Stimulated activated effector memory CD8-positive, alpha-beta T cell treated with anti-CD3 and anti-CD28 coated beads, Interleukin-12 subunit alpha, Interleukin-12 subunit beta, amount 100 ng/mL, for 72 hours (primary cell): Measurements from ENCODE around the gene PLEKHB2.

ENCODE experiments used
- ATAC-seq: fragments of 150-1000 bp; cut with Tn5 transposase; 2 replicates; pipeline ENCODE4 v1.10.0; 2021
- DNase-seq, 2 donors: peaks; one replicate each; pipeline ENCODE4 v3.0.0; 2021 to 2022; ENCODE audit warnings: low spot score in 2 of 2
- H3K27ac Mint-ChIP-seq: one replicate; pipeline ENCODE4 v1.8.0; 2022; ENCODE audit warnings: mild to moderate bottlenecking, mixed read lengths
- H3K36me3 Mint-ChIP-seq: one replicate; pipeline ENCODE4 v1.8.0; 2022; ENCODE audit warnings: mild to moderate bottlenecking, mixed read lengths
- H3K4me1 Mint-ChIP-seq: one replicate; pipeline ENCODE4 v1.8.0; 2022; ENCODE audit warnings: mixed read lengths
- H3K4me3 Mint-ChIP-seq: one replicate; pipeline ENCODE4 v1.8.0; 2022; ENCODE audit warnings: mild to moderate bottlenecking, mixed read lengths
- H3K9me3 Mint-ChIP-seq: one replicate; pipeline ENCODE4 v1.8.0; 2022; ENCODE audit warnings: mixed read lengths

Gene PLEKHB2

GRCh38 chr2:131115752-131116151, 10.6 kb downstream of the PLEKHB2 start:
- peaks cover 61% of the 10 kb centered on the region for H3K36me3 Mint-ChIP-seq
- no peak overlapping the region for H3K4me3 Mint-ChIP-seq
- ATAC-seq (no peak), DNase-seq (no peak)
- H3K4me1 Mint-ChIP-seq = peaks cover 68% of the 10 kb centered on the region
- peaks cover 3% of the 10 kb centered on the region for H3K9me3 Mint-ChIP-seq
- no peak overlapping the region for H3K27ac Mint-ChIP-seq

DNA sequence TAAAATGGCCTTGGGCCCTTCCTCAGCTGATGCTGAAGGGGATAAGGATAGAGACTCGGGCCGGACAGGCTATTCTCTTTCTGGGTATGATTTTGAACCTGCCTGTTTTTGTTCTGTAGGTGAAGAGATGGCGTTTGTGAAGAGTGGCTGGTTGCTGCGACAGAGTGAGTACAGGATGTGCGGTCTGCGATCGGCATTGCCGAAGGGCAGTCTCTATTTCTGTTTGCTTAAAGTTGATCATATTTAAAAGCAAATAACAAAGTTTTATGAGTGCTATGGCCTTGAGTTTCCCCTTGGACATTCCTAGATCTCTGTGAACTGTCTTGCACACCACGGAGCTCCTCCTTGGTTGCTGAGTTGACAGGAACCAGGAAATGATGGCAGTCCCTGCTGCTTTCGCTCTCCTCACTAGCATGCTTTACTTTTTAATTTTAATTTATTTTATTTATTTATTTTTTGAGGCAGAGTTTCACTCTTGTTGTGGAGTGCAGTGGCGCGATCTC, 15.7 kb downstream of the PLEKHB2 start:
- peaks cover 19% of the 10 kb centered on the region for H3K4me1 Mint-ChIP-seq
- H3K36me3 Mint-ChIP-seq = peaks cover 74% of the 10 kb centered on the region
- no peak overlapping the region for H3K27ac Mint-ChIP-seq
- no peak for ATAC-seq
- H3K9me3 Mint-ChIP-seq = no peaks in the 10 kb centered on the region
- no peak overlapping the region for H3K4me3 Mint-ChIP-seq
- no peak for DNase-seq

GRCh38 chr2:131121464-131121863, 16.3 kb downstream of the PLEKHB2 start:
- Mint-ChIP-seq H3K27ac (no peak overlapping the region), H3K9me3 (no peaks in the 10 kb centered on the region), H3K4me3 (no peak overlapping the region), H3K36me3 (peaks cover 74% of the 10 kb centered on the region), H3K4me1 (peaks cover 17% of the 10 kb centered on the region)
- DNase-seq (no peak), ATAC-seq (no peak)

GRCh38 chr2:131122496-131122895, 17.4 kb downstream of the PLEKHB2 start:
- H3K4me1 Mint-ChIP-seq = peaks cover 15% of the 10 kb centered on the region
- ATAC-seq = no peak
- H3K36me3 Mint-ChIP-seq = peaks cover 78% of the 10 kb centered on the region
- no peak overlapping the region for H3K4me3 Mint-ChIP-seq
- H3K9me3 Mint-ChIP-seq = no peaks in the 10 kb centered on the region
- no peak for DNase-seq
- no peak overlapping the region for H3K27ac Mint-ChIP-seq

DNA sequence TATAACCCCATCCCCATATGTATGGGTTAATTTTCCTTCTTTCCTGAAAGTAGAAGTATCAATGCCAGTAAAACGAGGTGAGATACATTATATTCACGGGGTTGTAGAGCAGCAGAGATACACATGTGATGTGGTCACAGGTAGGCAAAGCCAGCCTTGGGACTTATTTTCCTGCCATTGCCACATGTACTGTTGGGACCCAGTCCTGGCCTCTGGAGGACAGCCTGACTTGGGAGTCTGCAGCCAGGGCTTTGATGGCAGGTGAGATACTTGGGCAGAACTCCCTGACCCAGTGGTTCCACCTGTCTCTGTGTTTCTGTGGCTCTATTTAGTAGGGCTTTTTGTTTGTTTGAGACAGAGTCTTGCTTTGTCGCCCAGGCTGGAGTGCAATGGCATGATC, 18.1 kb downstream of the PLEKHB2 start:
- Mint-ChIP-seq H3K9me3 (no peaks in the 10 kb centered on the region), H3K27ac (no peak overlapping the region), H3K36me3 (peaks cover 85% of the 10 kb centered on the region), H3K4me1 (peaks cover 8% of the 10 kb centered on the region), H3K4me3 (no peak overlapping the region)
- DNase-seq (no peak), ATAC-seq (no peak)

DNA sequence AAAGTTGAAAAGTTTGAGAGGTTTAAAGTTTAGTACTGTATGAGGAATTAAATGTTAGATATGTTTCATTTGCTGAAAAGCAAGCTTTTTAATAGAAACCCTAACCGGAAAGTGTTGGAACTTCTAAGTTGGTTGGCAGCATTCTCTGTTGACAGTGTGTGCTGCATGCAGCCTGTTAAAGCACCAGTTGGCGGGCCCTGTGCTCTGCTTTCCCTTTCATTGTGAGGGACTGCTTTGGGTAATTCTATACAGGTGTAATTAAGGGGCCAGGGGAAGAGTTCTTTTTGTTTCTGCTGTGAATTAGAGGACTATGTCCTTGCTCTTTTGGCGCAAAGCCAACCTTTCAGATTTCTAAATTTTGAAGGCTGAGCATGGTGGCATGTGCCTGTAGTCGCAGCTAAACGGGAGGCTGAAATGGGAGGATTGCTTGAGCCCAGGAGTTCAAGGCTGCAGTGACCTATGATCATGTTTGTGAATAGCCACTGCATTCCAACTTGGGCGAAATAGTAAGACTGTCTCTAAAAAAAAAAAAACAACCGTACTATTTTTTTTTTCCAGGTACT, 20.1 kb downstream of the PLEKHB2 start:
- peak overlapping the region; percentile 50 for H3K27ac Mint-ChIP-seq
- H3K4me1 Mint-ChIP-seq = peaks cover 5% of the 10 kb centered on the region
- no peaks in the 10 kb centered on the region for H3K9me3 Mint-ChIP-seq
- ATAC-seq (no peak), DNase-seq (no peak)
- peaks cover 94% of the 10 kb centered on the region for H3K36me3 Mint-ChIP-seq
- H3K4me3 Mint-ChIP-seq = no peak overlapping the region

DNA sequence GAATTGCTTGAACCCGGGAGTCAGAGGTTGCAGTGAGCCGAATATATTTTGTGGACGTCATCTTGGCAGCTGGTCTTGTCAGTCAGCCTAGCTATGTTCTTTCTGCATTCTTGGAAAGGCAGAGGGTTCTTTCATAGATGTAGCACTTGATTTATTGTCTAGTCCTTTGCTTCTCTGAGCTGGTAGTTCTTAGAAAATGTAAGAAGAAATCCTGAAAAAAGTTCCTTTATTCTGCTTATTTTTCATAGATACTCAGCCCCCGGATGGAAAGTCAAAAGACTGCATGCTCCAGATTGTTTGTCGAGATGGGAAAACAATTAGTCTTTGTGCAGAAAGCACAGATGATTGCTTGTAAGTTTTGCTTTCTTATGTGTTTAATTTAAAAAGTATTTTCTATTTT, 21.3 kb downstream of the PLEKHB2 start:
- Mint-ChIP-seq H3K27ac (no peak overlapping the region), H3K9me3 (no peaks in the 10 kb centered on the region), H3K4me3 (no peak overlapping the region), H3K36me3 (peaks cover 94% of the 10 kb centered on the region), H3K4me1 (no peaks in the 10 kb centered on the region)
- DNase-seq = no peak
- ATAC-seq = no peak

DNA sequence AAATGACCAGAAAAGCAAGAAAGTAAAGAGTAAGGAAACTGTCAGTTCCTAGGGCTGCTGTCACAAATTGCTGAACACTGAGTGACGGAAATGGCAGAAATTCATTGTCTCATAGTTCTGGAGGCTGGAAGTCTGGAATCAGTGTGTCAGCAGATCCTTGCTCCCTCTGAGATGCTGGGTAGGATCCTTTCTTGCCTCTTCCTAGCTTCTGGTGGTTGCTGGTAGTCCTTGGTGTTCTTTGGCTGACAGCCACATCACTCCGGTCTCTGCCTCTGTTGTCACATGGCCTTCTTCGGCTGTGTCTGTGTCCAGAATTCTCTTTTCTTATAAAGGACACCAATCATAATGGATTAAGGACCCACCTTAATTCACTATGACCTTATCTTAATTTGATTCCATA, 21.9 kb downstream of the PLEKHB2 start:
- no peak for ATAC-seq
- Mint-ChIP-seq H3K4me3 (no peak overlapping the region), H3K4me1 (no peaks in the 10 kb centered on the region), H3K9me3 (no peaks in the 10 kb centered on the region), H3K36me3 (peaks cover 94% of the 10 kb centered on the region), H3K27ac (no peak overlapping the region)
- no peak for DNase-seq

- Mint-ChIP-seq H3K27ac (no peak overlapping the region), H3K4me1 (no peaks in the 10 kb centered on the region), H3K9me3 (no peaks in the 10 kb centered on the region), H3K36me3 (peaks cover 94% of the 10 kb centered on the region), H3K4me3 (no peak overlapping the region)
- DNase-seq = no peak
- no peak for ATAC-seq
Observed at GRCh38 chr2:131127981-131128380, 22.8 kb downstream of the PLEKHB2 start.

DNA sequence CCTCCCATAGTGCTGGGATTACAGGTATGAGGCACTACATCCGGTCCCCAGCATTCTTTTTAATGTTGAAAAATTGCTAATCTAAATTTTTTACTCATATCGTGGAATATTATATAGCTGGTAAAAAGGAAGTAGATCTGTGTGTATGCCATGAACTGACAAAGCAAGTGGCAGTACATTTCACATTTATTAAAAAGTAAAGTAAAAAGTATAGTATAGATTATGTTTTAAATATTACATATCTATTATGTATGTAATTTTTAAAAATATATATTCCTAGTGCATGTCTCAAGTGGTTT, 25.1 kb downstream of the PLEKHB2 start:
- H3K4me3 Mint-ChIP-seq = no peak overlapping the region
- H3K27ac Mint-ChIP-seq = no peak overlapping the region
- H3K36me3 Mint-ChIP-seq = peaks cover 95% of the 10 kb centered on the region
- ATAC-seq = no peak
- DNase-seq = no peak
- no peaks in the 10 kb centered on the region for H3K9me3 Mint-ChIP-seq
- H3K4me1 Mint-ChIP-seq = no peaks in the 10 kb centered on the region

GRCh38 chr2:131132729-131133128, 27.6 kb downstream of the PLEKHB2 start:
- Mint-ChIP-seq H3K4me1 (peaks cover 7% of the 10 kb centered on the region), H3K27ac (no peak overlapping the region), H3K36me3 (peaks cover 92% of the 10 kb centered on the region), H3K9me3 (no peaks in the 10 kb centered on the region), H3K4me3 (no peak overlapping the region)
- ATAC-seq = peak; percentile 86
- DNase-seq = no peak

- DNase-seq (no peak), ATAC-seq (no peak)
- no peaks in the 10 kb centered on the region for H3K9me3 Mint-ChIP-seq
- H3K27ac Mint-ChIP-seq = peak overlapping the region; percentile 65
- no peak overlapping the region for H3K4me3 Mint-ChIP-seq
- peaks cover 24% of the 10 kb centered on the region for H3K4me1 Mint-ChIP-seq
- H3K36me3 Mint-ChIP-seq = peaks cover 98% of the 10 kb centered on the region
Observed at GRCh38 chr2:131140581-131140980, 35.4 kb downstream of the PLEKHB2 start.

- ATAC-seq (no peak), DNase-seq (no peak)
- Mint-ChIP-seq H3K4me1 (peaks cover 16% of the 10 kb centered on the region), H3K27ac (peak overlapping the region; percentile 61), H3K4me3 (no peak overlapping the region), H3K36me3 (peaks cover 98% of the 10 kb centered on the region), H3K9me3 (no peaks in the 10 kb centered on the region)
Observed at GRCh38 chr2:131142849-131143248, 37.7 kb downstream of the PLEKHB2 start.

DNA sequence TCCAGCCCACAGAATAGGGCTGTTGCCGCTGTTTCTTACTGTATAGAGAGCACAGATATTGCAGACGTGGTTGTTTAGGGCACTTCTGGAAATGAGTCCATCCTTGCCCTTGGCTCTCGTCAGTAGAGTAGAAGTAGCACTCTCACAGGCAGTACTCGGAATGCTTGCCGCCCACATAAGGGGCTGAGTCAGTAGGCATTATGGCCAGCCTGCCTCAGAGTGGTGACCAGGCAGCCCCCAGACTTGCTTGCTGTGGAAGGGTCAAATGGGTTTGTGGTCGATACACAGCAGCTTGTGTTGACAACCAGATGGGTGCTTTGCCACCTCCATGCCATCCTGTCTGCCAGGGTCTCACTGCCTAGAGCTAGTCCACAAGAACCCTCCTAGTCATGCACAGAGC, 38.7 kb downstream of the PLEKHB2 start:
- Mint-ChIP-seq H3K9me3 (no peaks in the 10 kb centered on the region), H3K4me1 (peaks cover 11% of the 10 kb centered on the region), H3K27ac (peak overlapping the region; percentile 50), H3K4me3 (no peak overlapping the region), H3K36me3 (peaks cover 97% of the 10 kb centered on the region)
- DNase-seq (no peak), ATAC-seq (no peak)

DNA sequence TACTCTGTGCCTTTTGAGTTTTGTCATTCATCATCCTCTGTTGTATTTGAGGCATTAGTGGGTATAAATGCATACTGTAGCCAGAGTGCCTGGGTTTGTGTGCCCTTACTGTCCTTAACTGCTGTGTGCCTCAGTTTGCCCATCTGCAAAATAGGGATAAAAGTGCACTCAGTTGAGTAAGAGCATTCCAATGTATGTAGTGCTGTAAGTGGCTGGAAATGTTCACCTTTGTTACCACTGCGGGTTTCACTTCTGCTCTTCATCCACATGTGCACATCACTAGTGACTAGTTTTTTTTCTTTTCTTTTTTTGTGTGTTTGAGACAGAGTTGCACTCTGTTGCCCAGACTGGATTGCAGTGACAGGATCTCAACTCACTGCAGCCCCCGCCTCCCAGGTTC, 39.9 kb downstream of the PLEKHB2 start:
- H3K27ac Mint-ChIP-seq = no peak overlapping the region

DNA sequence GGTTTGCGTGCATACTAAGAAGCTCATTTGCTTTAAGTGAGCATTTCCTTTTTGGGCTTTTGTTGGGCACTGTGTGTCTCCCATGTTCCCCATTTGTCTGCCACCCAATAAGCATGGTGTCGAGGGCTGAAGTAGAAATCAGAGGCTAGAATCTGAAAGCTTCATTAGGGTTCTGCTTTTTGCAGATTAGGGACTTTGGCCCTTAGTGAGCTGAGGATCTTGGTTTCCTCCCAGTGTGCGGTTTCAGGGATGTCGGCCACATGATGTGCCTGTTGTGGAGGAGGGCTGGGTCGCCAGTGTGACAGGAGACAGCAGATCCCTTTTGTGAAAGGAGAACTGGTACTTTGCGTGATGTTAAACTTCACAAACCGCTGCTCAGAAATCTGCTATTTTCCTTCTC, 41.1 kb downstream of the PLEKHB2 start:
- Mint-ChIP-seq H3K4me3 (no peak overlapping the region), H3K36me3 (peaks cover 93% of the 10 kb centered on the region), H3K4me1 (peaks cover 6% of the 10 kb centered on the region), H3K27ac (no peak overlapping the region), H3K9me3 (no peaks in the 10 kb centered on the region)
- ATAC-seq = no peak
- DNase-seq = no peak

More for the DNA sequence above, 39.9 kb downstream of the PLEKHB2 start:
- Mint-ChIP-seq H3K4me1 (peaks cover 11% of the 10 kb centered on the region), H3K36me3 (peaks cover 93% of the 10 kb centered on the region), H3K4me3 (no peak overlapping the region), H3K9me3 (no peaks in the 10 kb centered on the region)
- no peak for DNase-seq
- no peak for ATAC-seq

- Mint-ChIP-seq H3K4me1 (peaks cover 6% of the 10 kb centered on the region), H3K36me3 (peaks cover 92% of the 10 kb centered on the region), H3K27ac (no peak overlapping the region), H3K9me3 (no peaks in the 10 kb centered on the region), H3K4me3 (no peak overlapping the region)
- DNase-seq (no peak), ATAC-seq (no peak)
Observed at GRCh38 chr2:131146749-131147148, 41.6 kb downstream of the PLEKHB2 start.
